Measurements from ENCODE around the gene TEX22.

TEX22 gene

DNA sequence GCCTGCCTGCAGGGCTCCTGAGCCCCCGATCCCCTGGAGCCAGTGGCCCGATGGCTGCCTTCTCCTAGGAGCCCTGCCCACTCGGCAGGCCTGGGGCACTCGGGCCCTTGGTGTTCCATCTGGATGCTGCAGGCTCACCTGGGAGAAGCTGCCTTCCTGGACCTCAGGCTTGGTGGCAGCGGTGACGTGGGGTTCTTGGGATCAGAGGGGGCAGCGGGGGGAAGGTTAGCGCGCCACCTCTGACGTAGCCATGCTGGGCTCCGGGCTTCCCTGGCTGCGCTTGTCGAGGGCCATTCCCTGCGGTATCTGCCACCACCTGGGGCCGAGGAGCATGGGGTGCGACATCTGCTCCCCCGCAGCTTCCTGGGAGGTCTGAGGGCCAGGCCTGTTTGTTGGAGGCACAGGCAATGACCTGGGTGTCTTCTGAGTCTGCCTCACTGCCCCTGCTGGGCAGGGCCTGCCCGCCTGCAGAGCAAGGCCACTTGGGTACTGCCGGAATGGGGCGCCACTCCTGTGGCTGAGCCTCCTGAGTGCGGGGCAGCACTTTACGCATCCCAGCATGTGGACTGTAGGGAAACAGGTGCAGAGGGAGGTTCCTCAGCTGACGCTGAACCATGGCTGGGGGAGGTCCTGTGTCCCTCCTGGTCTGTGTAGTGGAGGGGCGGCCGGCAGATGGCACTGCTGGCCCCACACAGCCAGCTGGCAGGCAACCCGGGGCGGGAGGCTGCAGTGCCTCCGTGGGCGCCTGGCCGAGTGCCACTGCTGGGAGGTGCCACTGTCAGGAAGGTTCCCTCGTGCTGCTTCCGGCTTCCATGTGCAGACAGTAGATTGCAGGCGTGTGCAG is 41.6 kb downstream of the TEX22 start:
- DNase-seq (ENCODE audit: low read depth), result no peak

DNA sequence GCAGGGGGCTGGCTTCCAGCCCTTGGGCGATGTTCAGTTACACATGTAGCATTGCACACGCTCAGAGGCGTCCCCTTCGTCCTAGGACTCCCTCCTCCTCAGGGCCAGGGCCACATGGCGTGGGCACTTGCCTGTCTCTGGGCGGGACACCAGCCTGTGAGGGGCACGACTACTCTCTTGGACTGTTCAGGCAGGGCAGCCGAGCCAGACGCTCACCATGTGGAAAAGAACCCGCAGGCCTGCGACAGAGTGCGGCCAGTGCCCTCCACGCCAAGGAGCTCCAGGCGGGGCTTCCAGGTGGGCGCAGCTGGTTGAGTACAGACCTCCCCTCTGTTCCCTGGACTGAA is 42.2 kb downstream of the TEX22 start:
- no peak for DNase-seq (ENCODE audit: low read depth)

DNA sequence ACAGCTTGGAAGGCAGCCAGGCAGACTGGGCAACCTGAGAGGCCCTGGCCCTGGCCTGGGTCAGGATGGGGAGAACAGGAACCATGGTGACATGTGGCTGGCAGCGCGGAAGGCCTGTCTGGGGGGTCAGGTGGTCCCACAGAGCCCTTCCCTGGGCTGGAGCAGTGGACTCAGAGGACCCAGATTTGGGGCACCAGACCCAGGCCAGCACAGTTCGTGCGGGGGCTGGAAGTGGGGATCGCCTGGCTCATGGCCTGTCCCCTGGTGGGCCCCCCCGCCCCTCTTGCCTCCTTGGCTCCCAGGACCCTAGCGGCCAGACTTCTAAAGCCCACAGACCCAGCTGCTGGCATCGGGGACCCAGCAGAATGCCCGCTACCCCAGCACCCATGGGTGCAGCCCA is 42.7 kb downstream of the TEX22 start:
- no peak for DNase-seq (ENCODE audit: low read depth)

DNA sequence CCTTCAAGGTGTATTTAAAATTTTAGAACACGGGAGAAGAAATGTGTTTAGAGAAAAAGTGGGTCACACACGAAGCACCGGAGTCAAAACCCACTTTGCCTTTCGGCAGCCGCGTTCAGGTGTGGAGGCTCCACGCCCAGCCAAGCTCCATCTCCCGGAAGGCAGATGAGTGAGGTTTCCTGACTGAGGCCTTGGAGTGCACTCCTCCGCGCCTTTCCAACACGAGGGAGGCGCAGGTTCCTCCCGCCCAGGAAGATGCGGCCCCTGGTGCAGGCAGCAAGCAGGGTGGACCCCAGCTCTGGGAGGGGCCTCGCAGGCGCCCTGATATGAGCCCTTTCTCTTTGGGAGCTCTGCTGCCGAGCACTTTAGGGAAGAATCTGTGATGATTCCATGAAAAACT is 43.8 kb downstream of the TEX22 start:
- DNase-seq (ENCODE audit: low read depth), result no peak

DNA sequence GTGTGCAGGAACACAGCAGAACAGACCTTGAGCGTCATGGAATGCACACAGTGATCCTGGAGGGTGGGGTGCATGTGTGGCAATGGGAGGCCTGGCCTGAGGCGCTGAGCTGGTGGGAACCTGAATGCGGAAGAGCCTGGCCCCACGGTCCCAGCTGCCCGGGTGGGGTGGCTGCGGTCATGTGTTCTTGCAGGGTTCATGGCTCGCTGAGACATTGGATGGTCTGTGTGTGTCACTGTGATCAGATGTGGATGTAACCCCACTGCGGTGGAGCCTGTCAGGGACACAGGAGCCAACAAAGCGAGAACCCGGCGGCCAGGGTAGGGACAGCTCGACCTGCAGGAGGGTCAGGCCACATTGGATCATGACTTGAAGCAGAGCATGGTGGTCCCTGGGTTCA is 44.5 kb downstream of the TEX22 start:
- DNase-seq (ENCODE audit: low read depth), result no peak

DNA sequence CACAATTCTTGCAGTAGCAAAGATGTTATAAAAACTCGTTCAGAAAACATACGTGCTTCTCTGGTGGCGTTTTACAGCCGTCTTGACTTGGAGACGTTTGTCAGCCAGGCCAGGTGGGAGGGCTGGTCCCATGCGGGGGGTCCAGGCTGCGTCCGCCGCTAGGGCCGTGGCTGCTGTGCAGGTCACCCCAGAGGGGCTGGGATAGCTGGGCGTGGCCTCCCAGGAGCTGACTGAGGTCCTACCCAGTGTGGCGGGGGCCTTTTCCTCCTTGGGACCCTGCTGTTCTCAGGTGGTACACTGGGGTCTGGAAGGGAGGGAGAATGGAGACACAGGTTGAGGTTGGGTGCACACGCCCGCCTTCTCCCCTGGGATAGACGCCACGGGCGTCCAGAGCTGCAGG is 46.5 kb downstream of the TEX22 start:
- no peak for DNase-seq (ENCODE audit: low read depth)

DNA sequence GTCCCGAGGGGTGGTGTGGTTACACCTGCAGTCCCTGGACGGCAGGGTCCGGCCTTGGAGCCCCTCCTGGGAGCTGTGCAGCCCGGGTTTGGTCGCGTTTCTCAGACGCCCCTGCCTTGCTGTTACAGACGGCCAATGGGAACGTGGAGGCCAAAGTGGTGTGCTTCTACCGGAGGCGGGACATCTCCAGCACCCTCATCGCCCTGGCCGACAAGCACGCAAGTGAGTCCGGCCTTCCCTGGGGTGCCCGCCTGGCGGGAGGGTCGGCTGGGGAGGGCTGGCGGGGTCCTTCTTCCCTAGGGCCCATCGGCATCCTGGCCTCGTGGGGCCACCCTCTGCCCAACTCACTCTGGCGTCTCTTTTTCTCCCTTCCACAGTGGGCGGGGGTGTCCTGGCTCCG is 47.0 kb downstream of the TEX22 start:
- no peak for DNase-seq (ENCODE audit: low read depth)

DNA sequence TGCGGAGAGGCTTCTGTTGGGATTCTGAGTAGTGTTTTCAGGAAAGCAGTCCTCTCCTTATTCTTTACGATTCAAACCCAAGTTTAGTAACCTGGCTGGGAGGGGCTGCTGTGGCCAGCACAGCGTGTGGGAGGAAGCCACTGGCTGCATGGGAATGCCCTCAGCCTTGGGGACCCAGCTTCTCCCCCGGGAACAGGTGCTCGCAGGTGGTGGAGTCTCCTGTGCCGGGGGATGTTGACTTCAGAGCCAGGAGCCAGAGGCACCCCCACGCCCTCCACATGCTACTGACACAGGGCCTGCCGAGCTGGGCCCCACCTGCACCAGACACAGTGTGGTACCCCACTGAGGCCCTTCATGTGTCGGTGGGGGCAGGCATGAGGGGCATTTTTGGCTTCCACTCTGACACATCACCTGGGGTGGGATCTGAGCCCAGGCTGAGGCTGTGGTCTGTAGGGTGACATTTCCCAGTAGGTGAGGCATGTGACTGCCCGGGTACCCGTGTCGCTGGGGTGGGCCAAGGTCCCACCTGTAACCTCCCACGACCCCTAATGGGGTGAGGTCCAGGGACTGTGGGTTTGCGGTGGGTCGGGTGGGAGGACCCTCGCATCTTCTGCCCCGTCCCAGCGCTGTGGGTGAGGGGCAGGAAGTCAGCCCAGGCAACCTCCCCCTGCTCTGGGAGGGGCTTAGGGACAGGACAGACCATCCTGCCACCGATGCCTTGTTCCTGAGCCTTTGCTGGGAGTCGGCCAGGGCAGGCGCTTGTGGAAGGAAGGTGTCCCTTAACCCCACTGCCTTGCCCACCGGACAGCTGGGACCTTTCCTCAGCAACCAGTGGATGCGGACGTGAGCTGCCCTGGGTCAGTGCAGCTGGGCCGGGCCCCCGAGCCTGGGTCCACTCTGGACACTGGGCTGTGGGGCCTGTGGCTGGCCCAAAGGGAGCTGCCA is 47.8 kb downstream of the TEX22 start:
- DNase-seq (ENCODE audit: low read depth), result no peak

DNA sequence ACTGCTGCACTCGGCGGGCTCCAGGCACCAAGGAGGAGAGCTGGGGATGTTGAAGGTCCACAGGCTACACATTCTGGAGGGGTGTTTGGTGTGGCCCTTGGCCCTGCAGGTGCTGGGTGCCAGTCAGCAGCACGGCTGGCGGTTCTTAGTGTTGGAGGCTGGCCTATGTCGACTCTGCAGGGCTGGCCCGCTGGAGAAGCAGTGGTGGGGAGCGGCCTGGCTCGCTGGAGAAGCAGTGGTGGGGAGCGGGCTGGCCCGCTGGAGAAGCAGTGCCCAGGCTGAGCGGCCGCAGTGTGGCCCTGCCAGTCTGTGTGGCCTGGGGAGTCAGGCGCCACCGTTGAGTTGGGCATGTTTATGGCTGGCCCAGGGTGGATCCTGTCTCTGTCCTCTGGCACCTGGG is 48.6 kb downstream of the TEX22 start:
- no peak for DNase-seq (ENCODE audit: low read depth)

DNA sequence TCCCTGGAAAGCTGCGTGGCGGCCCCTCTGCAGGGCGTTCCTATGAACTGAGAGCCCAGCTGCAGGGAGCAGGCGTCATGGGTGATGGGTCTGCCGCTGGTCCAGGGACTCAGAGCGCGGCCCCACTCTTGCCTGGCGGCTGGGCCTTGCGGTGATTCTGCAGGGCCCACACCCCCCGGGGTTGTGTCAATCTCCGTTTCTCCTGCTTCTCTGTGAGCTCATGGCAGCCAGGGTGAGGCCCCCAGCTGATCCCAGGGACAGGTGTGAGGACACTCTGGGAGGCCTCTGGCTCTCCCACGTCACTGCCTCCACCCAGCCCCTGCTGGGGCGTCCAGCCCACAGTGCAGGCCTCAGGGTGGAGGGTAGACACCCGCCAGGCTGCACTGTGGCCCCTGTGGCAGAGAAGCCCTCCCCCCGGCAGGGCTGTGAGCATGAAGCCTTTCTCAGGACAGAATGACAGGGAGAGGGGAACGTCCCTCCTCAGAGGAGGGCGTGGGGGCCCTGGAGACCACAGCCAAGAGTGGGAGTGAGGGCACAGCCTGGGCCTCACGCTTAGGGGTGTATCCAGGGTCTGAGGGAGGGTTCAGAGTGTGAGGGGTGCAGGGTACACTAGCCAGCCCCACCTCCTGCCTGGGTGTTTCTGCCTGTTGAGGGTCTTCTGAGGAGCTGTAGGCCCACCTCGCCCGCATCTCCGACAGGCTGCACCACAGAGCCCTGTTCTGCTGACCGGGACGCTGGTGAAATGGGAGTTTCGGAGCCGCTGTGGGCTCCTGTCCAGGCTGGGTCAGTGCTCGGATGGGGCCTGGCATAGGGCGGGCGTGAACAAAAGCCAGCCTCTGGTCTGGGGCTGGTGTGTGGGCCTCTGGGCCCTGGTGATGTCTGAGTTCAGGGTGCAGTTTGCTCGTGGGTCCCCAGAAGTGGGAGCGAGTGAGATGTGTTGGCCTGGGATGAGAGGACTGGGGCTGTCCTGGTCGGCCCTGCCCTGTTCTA is 49.6 kb downstream of the TEX22 start:
- no peak for DNase-seq (ENCODE audit: low read depth)

DNA sequence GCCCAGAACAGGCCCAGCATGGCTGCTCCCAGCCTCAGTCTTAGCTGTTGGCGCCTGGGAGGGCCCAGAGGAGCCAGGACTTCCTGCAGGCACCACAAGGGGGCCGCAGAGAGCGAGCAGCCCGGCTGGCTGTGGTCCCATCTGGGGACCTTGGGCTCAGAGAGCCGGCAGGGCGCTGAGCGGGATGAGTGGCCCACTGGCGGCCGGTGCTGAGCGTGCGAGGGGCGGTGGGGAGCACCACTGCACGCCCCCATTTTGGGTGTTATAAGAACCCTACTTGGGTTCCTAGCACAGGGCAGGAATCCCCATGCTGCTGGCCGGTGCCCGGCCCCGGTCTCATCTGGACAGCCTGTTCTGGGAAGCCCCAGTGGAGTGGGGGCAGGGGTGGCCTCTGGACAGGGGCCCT is 50.4 kb downstream of the TEX22 start:
- no peak for DNase-seq (ENCODE audit: low read depth)

DNA sequence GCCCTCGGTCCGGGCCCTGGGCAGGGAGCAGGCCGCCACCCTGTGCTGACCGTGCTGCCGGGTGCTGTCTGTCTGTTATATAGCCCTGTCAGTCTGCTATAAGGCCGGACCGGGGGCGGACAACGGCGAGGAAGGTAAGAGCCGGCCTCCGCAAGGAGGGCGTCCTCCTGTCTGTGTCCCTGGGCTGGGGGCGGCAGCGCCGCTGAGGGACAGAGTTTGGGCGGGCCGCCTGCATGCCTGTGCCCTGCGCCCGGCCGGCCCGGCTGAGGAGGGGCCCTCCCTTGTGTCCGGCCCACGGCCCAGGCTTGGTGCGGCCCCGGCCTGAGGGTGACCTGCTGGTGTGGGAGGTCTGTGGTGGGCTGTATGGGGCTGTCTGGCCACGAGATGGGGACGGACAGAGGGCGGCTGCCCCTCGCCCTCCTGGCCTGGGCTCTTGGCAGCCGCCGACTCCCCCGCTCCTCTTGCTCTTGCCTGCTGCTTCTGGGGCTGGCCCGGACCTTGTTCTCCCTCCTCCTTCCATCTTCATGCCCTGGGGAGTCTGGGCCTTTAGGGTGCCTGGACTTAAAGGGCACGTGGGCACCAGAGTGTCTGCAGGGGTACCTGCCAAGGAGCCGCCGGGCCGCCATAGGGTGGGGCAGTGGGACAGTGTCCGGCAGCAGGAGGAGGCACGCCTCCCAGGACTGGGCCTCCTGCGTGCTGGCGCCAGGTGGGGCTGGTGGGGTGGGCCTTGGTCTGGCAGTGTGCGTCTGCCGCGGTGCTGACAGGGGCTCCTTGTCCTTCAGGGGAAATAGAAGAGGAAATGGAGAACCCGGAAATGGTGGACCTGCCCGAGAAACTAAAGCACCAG is 51.2 kb downstream of the TEX22 start:
- no peak for DNase-seq (ENCODE audit: low read depth)

DNA sequence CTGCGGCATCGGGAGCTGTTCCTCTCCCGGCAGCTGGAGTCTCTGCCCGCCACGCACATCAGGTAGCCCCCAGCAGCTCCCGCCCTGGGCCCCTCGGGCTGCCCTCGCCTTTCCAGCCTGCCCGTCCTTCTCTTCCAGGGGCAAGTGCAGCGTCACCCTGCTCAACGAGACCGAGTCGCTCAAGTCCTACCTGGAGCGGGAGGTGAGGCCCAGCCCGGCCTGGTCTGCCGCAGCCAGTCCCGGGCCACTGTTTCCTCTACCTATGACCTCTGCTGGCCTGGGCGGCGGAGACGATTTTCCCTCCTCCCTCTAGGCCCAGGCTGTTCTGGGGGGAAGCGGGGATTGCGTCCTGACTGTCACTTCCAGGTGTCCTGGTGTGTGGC is 51.8 kb downstream of the TEX22 start:
- no peak for DNase-seq (ENCODE audit: low read depth)

DNA sequence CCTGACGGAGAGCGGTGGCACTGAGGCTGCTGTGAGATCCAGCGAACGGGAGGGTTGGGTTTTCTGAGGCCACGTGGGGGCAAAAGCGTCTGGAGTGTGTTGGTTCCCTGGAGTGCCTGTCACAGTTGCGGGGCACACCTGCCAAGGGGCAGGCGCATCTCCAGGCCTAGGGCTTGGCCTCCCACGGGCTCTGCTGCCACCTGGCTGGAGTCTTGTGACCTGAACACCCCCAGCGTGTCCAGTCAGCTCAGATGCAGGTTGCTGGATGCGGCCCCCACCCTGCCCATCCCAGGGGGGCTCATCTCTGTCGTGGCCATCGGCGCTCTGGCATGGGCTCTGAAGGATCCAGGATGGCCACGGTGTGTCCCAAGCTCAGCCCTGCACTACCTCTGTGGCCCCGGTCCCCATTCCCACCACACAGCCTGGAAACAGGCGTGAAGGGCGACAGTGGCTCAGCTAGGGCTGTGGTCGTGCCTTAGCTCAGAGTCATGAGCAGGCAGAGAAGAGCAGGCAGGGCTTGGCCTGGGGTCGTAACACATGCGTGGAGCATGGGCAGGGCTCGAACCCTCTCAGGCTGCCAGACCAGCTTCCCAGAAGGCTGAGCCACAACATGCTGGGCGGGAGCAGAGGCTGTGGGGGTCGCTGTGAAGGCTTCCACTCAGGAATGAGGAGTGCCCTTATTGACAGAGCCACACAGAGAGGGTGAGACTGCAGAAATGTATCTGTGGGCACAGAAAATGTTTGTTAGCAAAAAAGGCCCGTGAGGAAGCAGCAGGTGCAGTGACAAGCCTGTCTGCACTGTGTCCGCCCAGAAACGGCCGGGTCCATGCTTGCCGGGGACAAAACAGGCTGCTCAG is 52.8 kb downstream of the TEX22 start:
- DNase-seq (ENCODE audit: low read depth), result no peak

DNA sequence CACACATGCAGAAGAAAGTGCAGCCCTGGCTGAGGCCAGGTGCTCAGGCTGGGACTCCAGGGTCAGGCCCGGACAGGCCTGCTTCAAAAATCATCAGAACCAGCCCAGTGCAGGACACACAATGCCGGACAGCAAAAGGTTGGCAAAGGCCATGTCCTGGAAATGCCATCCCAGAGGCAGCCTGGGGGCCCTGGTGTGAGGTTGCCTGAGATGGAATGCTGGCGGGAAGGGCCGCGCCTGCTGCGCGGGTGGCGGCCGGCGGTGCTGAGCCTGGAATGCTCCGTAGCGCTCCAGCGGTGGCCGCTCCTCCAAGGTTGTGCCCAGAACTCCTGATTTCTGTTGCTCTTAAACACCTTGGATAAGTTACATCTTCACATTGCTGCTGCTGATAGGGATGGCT is 54.6 kb downstream of the TEX22 start:
- no peak for DNase-seq (ENCODE audit: low read depth)

DNA sequence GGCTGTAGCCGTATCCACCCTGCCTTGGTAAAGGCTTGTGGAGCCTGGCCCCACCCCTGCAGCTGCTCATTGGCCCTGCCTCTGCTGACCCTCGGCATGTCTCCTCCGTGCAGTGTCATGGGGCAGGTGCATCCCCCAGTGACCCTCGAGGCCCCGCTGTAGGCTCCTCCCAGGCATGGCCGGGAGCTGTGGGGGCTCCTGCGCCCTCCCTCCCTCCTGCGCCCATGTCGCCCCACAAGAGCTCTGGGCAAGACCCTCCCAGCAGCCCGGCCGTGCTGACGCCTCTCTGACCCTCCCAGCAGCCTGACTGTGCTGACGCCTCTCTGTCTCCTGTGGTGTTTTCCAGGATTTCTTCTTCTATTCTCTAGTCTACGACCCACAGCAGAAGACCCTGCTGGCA is 55.5 kb downstream of the TEX22 start:
- no peak for DNase-seq (ENCODE audit: low read depth)

DNA sequence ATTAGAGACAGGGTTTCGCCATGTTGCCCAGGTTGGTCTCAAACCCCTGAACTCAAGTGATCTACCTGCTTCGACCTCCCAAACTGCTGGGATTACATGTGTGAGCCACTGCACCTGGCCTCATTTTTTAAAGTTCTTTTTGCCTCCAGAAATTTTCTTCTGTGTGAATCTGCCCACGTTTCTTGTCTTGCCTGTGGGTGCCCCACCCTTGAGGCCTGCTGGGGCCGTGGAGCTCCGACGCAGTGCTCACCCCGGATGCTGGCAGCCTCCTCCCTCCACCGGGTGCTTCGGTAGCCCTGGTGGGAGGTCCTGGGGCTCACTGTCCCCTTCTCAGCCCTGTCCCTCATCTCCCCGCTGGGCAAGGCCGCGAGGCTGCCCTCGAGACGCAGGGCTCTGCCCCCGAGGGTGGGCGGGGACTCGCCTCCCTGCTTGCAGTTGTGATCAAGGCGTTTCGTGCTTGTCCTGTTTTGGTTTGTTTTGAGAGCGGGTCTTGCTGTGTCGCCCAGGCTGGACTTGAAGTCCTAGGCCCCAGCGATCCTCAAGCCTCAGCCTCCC is 56.8 kb downstream of the TEX22 start:
- DNase-seq (ENCODE audit: low read depth), result no peak

DNA sequence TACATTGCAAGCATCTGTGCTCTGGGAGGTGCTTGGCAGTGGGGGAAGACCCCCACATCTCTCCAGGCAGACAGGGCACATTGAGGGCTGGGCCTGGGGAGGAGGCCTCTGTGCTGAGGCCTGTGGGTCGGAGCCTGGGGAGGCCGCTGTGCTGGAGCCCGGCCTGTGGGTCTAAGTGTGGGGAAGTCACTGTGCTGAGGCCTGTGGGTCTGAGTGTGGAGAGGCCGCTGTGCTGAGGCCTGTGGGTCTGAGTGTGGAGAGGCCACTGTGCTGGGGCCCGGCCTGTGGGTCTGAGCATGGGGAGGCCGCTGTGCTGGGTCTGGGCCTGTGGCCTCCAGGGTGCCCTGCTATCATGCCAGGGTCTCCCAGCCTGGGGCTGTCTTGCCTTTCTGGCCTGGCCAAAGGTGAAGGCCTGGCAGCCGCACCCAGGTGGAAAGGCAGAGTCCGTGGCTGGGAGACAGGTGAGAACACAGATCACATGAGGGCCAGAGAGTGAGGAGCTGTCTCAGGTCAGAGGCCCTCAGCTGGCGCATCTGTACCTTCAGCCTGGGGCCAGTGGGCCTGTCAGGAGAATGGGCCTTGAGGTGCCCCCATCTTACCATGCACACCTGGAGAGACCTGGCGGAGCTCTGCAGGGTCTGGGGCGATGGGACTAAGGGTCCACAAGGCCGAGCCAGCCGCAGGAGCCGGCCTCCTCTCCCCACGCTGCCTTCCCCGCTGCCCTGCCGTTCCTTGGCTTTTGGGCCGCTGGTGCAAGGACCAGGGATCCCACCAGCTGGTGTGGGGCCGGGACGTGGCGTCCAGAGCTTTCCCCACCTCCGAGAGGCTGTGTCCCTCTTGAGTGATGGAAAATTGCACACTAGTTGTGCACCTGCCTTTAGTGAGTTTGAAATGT is 57.7 kb downstream of the TEX22 start:
- no peak for DNase-seq (ENCODE audit: low read depth)

Data from HS-5 (cell line).